HG03108 (cell line): ENCODE measurements around the gene VPS13D.
"Not testable (repeated sequence)": the region's sequence is repeated elsewhere in the genome, so short reads cannot be mapped to it uniquely, and the experiment has no call there.

ENCODE experiments used
- ATAC-seq: cut with Tn5 transposase; IDR thresholded peaks from one replicate; pipeline ENCODE4 v1.9.1; 2021; ENCODE audit warnings: moderate library complexity; ENCODE audit not compliant: unreplicated experiment

The VPS13D gene

GRCh38 chr1:12285496-12286143 lies 55.8 kb downstream of the VPS13D start:
- no peak for ATAC-seq

- no peak for ATAC-seq
These were observed 58.0 kb downstream of the VPS13D start for GRCh38 chr1:12287869-12288268.

GRCh38 chr1:12290828-12291227 lies 61.0 kb downstream of the VPS13D start:
- no peak for ATAC-seq

- no peak for ATAC-seq
These were observed 63.6 kb downstream of the VPS13D start for GRCh38 chr1:12293416-12293815.

- no peak for ATAC-seq
These were observed 64.2 kb downstream of the VPS13D start for GRCh38 chr1:12294076-12294475.

GRCh38 chr1:12296016-12296415 lies 66.2 kb downstream of the VPS13D start:
- no peak for ATAC-seq

- ATAC-seq, result peak; percentile 86
These were observed 66.8 kb downstream of the VPS13D start for GRCh38 chr1:12296623-12297022.

- no peak for ATAC-seq
These were observed 70.9 kb downstream of the VPS13D start for GRCh38 chr1:12300706-12301105.

- no peak for ATAC-seq
These were observed 71.8 kb downstream of the VPS13D start for GRCh38 chr1:12301518-12302237.

- ATAC-seq, result no peak
These were observed 73.1 kb downstream of the VPS13D start for GRCh38 chr1:12302798-12303447.

GRCh38 chr1:12305377-12305776 lies 75.5 kb downstream of the VPS13D start:
- no peak for ATAC-seq

GRCh38 chr1:12309783-12310742 lies 80.2 kb downstream of the VPS13D start:
- no peak for ATAC-seq

GRCh38 chr1:12314333-12314903 lies 84.6 kb downstream of the VPS13D start:
- no peak for ATAC-seq

GRCh38 chr1:12315146-12315545 lies 85.3 kb downstream of the VPS13D start:
- no peak for ATAC-seq

- no peak for ATAC-seq
These were observed 86.5 kb downstream of the VPS13D start for GRCh38 chr1:12316331-12316730.

GRCh38 chr1:12320486-12320885 lies 90.7 kb downstream of the VPS13D start:
- no peak for ATAC-seq

GRCh38 chr1:12324423-12324822 lies 94.6 kb downstream of the VPS13D start:
- no peak for ATAC-seq

GRCh38 chr1:12324973-12325372 lies 95.1 kb downstream of the VPS13D start:
- ATAC-seq, result not testable (repeated sequence)

GRCh38 chr1:12326986-12327385 lies 97.2 kb downstream of the VPS13D start:
- no peak for ATAC-seq

- no peak for ATAC-seq
These were observed 97.7 kb downstream of the VPS13D start for GRCh38 chr1:12327566-12327965.
